AG04449 (cell line): ENCODE data around the gene C11orf68.

Experiments used
- CTCF ChIA-PET: fragments of 350-600 bp; formaldehyde crosslinking; extraction: SDS; loops from one replicate; lab custom pipeline; 2021; ENCODE audit warnings: antibody characterized with exemption; lab: Yijun Ruan, JAX
- POLR2A ChIA-PET: fragments of 400-600, 350-600 bp; formaldehyde crosslinking; extraction: SDS; loops from one replicate; lab custom pipeline; 2020; ENCODE audit warnings: antibody characterized with exemption, inconsistent platforms; lab: Yijun Ruan, JAX
- DNase-seq: peaks from one replicate; pipeline ENCODE4 v3.0.0-alpha.2; 2010; ENCODE audit warnings: low read depth, low spot score
- H3K4me3 ChIP-seq: 2 replicates; pipeline ENCODE4 v1.5.1; 2011; ENCODE audit warnings: low read depth, mild to moderate bottlenecking, control low read depth, low read length
- TF ChIP-seq, protein P1 (sequence below): IDR thresholded peaks from one replicate; pipeline ENCODE4 v1.5.1; 2011; ENCODE audit warnings: mild to moderate bottlenecking, moderate library complexity, low read length, control low read depth, inconsistent platforms; ENCODE audit not compliant: insufficient read depth; ENCODE audit errors: missing control alignments

The C11orf68 gene

DNA sequence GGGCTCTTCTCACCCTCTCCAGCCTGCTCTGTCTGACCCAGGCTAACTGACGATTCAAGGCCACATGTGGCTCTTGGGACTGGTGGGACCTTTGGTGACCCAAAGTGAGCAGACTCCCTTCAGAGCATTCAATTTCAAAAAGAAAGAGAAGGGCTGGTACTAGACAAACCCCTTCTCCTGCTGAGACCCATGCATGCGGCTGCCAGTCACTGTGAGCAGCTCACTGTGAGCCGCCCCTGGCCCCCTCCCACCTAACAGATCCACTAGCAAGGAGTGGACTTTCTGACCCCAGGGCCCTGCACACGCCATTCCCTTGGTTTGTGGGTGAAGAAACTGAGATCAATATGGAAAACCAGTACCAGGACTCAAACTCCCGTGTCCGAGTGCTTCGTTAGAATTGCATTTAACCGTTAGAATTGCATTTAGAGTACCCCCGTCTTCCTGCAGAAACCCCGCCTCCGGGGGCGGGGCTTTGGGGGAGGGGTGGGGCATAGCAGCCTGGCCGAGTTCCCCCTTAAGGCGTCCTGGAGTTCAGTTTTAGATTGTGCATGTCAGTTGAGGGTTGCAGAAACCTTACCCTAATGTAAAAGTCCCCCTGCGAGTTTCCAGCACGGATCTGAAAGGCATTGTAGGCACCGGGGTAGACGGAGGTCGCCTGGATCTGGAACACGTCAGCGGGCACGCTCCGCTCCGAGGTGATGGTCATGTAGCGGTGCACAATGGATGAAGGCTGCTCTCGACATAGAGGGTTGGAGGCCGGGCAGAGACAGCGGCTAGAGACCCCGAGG lies 51.4 kb downstream of the C11orf68 start:
- TF ChIP-seq, protein P1, sequence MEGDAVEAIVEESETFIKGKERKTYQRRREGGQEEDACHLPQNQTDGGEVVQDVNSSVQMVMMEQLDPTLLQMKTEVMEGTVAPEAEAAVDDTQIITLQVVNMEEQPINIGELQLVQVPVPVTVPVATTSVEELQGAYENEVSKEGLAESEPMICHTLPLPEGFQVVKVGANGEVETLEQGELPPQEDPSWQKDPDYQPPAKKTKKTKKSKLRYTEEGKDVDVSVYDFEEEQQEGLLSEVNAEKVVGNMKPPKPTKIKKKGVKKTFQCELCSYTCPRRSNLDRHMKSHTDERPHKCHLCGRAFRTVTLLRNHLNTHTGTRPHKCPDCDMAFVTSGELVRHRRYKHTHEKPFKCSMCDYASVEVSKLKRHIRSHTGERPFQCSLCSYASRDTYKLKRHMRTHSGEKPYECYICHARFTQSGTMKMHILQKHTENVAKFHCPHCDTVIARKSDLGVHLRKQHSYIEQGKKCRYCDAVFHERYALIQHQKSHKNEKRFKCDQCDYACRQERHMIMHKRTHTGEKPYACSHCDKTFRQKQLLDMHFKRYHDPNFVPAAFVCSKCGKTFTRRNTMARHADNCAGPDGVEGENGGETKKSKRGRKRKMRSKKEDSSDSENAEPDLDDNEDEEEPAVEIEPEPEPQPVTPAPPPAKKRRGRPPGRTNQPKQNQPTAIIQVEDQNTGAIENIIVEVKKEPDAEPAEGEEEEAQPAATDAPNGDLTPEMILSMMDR: no peak
- CTCF ChIA-PET: interaction anchor here (0.7 to 33.3 kb wide), 4 partner anchors 6 to 112 kb away, joined by 5 to 1090 read pairs (median 269); partner anchors contain the start of genes CCDC85B, CFL1, FIBP and MUS81
- DNase-seq: no peak
- H3K4me3 ChIP-seq: no peak overlapping the region
- POLR2A ChIA-PET: interaction anchor here (2.1 to 6.8 kb wide), 2 partner anchors 8 to 9 kb away, joined by 5 to 103 read pairs; partner anchors contain the start of genes CFL1 and MUS81
